Fibroblast of lung (primary cell): Measurements from ENCODE around the gene AQP12B. TPM values are rescaled to one million over a fixed set of nuclear protein-coding genes. Genes with fewer than 3 reads are reported as not detected.

ENCODE experiments used
- DNase-seq, 2 donors: peaks; one replicate each; pipeline versions ENCODE4 v3.0.0 to v3.0.0-alpha.2; 2010; ENCODE audit warnings: low read depth in 2 of 2
- H2AFZ ChIP-seq: 2 replicates; pipeline ENCODE4 v1.5.1; 2012; ENCODE audit warnings: low read length, control low read depth, inconsistent platforms
- H3K27ac ChIP-seq: 2 replicates; pipeline ENCODE4 v1.5.1; 2011; ENCODE audit warnings: low read length, control low read depth; ENCODE audit not compliant: insufficient read depth
- H3K27me3 ChIP-seq: 2 replicates; pipeline ENCODE4 v1.5.1; 2011; ENCODE audit warnings: mild to moderate bottlenecking, low read length; ENCODE audit not compliant: control insufficient read depth, insufficient read depth
- H3K36me3 ChIP-seq: 2 replicates; pipeline ENCODE4 v1.5.1; 2011; ENCODE audit warnings: low read length; ENCODE audit not compliant: control insufficient read depth, insufficient read depth
- H3K4me1 ChIP-seq: 2 replicates; pipeline ENCODE4 v1.5.1; 2011; ENCODE audit warnings: low read length; ENCODE audit not compliant: control insufficient read depth, insufficient read depth; ENCODE audit errors: extremely low read depth
- H3K4me2 ChIP-seq: 2 replicates; pipeline ENCODE4 v1.5.1; 2011; ENCODE audit warnings: low read length, control low read depth; ENCODE audit not compliant: insufficient read depth; ENCODE audit errors: extremely low read depth
- H3K4me3 ChIP-seq, 4 experiments: fragments of 200-600 bp in 1 of 4; sonication (generic) in 1 of 4; replicated peaks in 1 of 4; 2 replicates each; pipeline ENCODE4 v1.5.1; 2011 to 2016; ENCODE audit warnings: low read length in 4 of 4, low read depth in 3 of 4, mild to moderate bottlenecking in 3 of 4, control low read depth in 2 of 4, inconsistent platforms in 1 of 4, mixed read lengths in 1 of 4; ENCODE audit not compliant: insufficient read depth in 1 of 4; ENCODE audit errors: control extremely low read depth in 1 of 4
- H3K79me2 ChIP-seq: 2 replicates; pipeline ENCODE4 v1.5.1; 2012; ENCODE audit warnings: mild to moderate bottlenecking, low read length, inconsistent platforms; ENCODE audit not compliant: control insufficient read depth, insufficient read depth
- H3K9ac ChIP-seq: 2 replicates; pipeline ENCODE4 v1.5.1; 2011; ENCODE audit warnings: mild to moderate bottlenecking, low read length, control low read depth; ENCODE audit not compliant: insufficient read depth
- H3K9me3 ChIP-seq: 2 replicates; pipeline ENCODE4 v1.5.1; 2012; ENCODE audit warnings: low read depth, low read length; ENCODE audit not compliant: control insufficient read depth, insufficient read depth
- H4K20me1 ChIP-seq: 2 replicates; pipeline ENCODE4 v1.5.1; 2011; ENCODE audit warnings: low read length; ENCODE audit not compliant: control insufficient read depth, insufficient read depth; ENCODE audit errors: extremely low read depth
- CTCF ChIP-seq, 2 donors: IDR thresholded peaks in 1 of 2; conservative IDR thresholded peaks in 1 of 2; 1 replicate in 1 of 2; 2 replicates in 1 of 2; pipeline ENCODE4 v1.5.1; 2011 to 2012; ENCODE audit warnings: low read length in 2 of 2, control low read depth in 1 of 2, inconsistent platforms in 1 of 2, low read depth in 1 of 2, mild to moderate bottlenecking in 1 of 2
- EZH2 ChIP-seq: IDR thresholded peaks from 2 replicates; pipeline ENCODE4 v1.5.1; 2012; ENCODE audit warnings: low read length, control low read depth, mild to moderate bottlenecking; ENCODE audit errors: missing control alignments
- polyA plus RNA-seq, 2 donors: library from polyadenylated mRNA; depleted of rRNA in 1 of 2; stranded (reverse) in 1 of 2; unstranded in 1 of 2; fragments of >200 nt; gene quantifications; 2 replicates each; pipeline ENCODE4 v1.2.1, GENCODE V29; 2011 to 2012; ENCODE audit warnings: missing spikeins in 1 of 2
- total RNA-seq: library from RNA; depleted of rRNA; stranded (reverse); fragments of >200 nt; gene quantifications from 2 replicates; pipeline ENCODE4 v1.2.1, GENCODE V29; 2014

Gene AQP12B
- total and polyA plus RNA-seq, 2 donors (not counting 1 experiment from before 2014, with no cell fraction given): not detected

GRCh38 chr2:240721596-240722180 lies 39.0 kb upstream of the AQP12B start:
- TF ChIP-seq CTCF (conservative IDR thresholded peaks at IDR 0.05 in 1 of 2, IDR thresholded peaks at IDR 0.05 in 1 of 2; ENCODE audit: low read depth in 1 of 2, low read length in 2 of 2) (no peak), EZH2 (no peak)
- H3K9ac ChIP-seq: no peak overlapping the region
- no peaks in the 10 kb centered on the region for H3K27me3 ChIP-seq
- DNase-seq: no peak
- H3K4me2 ChIP-seq: no peak overlapping the region
- H4K20me1 ChIP-seq: no peaks in the 10 kb centered on the region
- H3K79me2 ChIP-seq: no peaks in the 10 kb centered on the region
- H3K4me3 ChIP-seq: no peak overlapping the region
- H3K9me3 ChIP-seq: no peaks in the 10 kb centered on the region
- no peak overlapping the region for H2AFZ ChIP-seq
- H3K36me3 ChIP-seq: no peaks in the 10 kb centered on the region
- no peaks in the 10 kb centered on the region for H3K4me1 ChIP-seq
- H3K27ac ChIP-seq: no peak overlapping the region

GRCh38 chr2:240720686-240721595 lies 38.3 kb upstream of the AQP12B start:
- H3K27me3 ChIP-seq: no peaks in the 10 kb centered on the region
- TF ChIP-seq CTCF (conservative IDR thresholded peaks at IDR 0.05 in 1 of 2, IDR thresholded peaks at IDR 0.05 in 1 of 2; ENCODE audit: low read depth in 1 of 2, low read length in 2 of 2): no peak
- no peak for TF ChIP-seq EZH2

GRCh38 chr2:240719676-240720545 lies 37.2 kb upstream of the AQP12B start:
- Histone ChIP-seq H3K36me3 (no peaks in the 10 kb centered on the region), H3K4me1 (no peaks in the 10 kb centered on the region), H2AFZ (no peak overlapping the region), H3K9ac (no peak overlapping the region), H3K4me2 (no peak overlapping the region), H3K4me3 (no peak overlapping the region), H4K20me1 (no peaks in the 10 kb centered on the region), H3K9me3 (no peaks in the 10 kb centered on the region), H3K27me3 (no peaks in the 10 kb centered on the region), H3K27ac (no peak overlapping the region), H3K79me2 (no peaks in the 10 kb centered on the region)
- no peak for DNase-seq
- TF ChIP-seq CTCF (conservative IDR thresholded peaks at IDR 0.05 in 1 of 2, IDR thresholded peaks at IDR 0.05 in 1 of 2; ENCODE audit: low read depth in 1 of 2, low read length in 2 of 2) (no peak), EZH2 (no peak)

More at GRCh38 chr2:240720686-240721595, 38.3 kb upstream of the AQP12B start:
- Histone ChIP-seq H2AFZ (no peak overlapping the region), H3K9me3 (no peaks in the 10 kb centered on the region), H4K20me1 (no peaks in the 10 kb centered on the region), H3K79me2 (no peaks in the 10 kb centered on the region), H3K4me3 (no peak overlapping the region), H3K27ac (no peak overlapping the region), H3K4me2 (no peak overlapping the region), H3K9ac (no peak overlapping the region), H3K36me3 (no peaks in the 10 kb centered on the region), H3K4me1 (no peaks in the 10 kb centered on the region)
- no peak for DNase-seq
